ENCODE results near the gene EEF1B2. TPM values are rescaled to one million over a fixed set of nuclear protein-coding genes. Genes with fewer than 3 reads are reported as not detected.

EEF1B2 gene
- total RNA-seq, 1 experiment from 2014 or later = 611 TPM

DNA sequence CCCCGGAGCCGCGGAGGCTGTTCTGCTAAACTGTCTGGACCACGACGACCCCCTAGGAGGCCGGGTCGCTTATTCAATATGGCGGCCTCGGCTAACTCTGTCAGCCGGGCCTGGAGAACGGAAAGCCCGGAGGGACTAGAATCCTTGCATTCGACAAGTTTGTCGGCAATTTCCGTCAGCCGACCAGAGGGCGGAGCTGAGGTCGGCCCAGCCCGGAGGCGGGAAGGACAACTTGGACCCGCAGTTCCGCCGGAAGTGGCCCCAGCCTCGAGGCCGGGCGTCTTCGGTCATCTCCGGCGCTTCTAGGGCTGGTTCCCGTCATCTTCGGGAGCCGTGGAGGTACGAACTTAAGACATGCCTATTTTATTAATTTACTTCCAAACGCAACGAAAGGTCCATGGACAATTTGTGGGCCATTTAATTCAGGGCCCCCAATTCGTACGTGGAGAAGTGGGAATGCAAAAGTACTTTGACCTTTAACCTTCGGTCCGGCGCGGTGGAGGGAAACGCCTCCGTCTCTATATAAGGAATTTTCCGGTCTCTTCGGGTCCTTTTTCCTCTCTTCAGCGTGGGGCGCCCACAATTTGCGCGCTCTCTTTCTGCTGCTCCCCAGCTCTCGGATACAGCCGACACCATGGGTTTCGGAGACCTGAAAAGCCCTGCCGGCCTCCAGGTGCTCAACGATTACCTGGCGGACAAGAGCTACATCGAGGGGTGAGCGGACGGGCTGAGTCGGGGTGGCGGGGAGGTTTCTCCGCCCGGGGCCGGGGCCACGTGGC is at the start of gene EEF1B2, which contains the start of gene NDUFS1 (continued):
- TF ChIP-seq, protein P1, sequence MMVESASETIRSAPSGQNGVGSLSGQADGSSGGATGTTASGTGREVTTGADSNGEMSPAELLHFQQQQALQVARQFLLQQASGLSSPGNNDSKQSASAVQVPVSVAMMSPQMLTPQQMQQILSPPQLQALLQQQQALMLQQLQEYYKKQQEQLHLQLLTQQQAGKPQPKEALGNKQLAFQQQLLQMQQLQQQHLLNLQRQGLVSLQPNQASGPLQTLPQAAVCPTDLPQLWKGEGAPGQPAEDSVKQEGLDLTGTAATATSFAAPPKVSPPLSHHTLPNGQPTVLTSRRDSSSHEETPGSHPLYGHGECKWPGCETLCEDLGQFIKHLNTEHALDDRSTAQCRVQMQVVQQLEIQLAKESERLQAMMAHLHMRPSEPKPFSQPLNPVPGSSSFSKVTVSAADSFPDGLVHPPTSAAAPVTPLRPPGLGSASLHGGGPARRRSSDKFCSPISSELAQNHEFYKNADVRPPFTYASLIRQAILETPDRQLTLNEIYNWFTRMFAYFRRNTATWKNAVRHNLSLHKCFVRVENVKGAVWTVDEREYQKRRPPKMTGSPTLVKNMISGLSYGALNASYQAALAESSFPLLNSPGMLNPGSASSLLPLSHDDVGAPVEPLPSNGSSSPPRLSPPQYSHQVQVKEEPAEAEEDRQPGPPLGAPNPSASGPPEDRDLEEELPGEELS (CRISPR knock-in tag; IDR thresholded peaks at IDR 0.05) = 0 out of 2 replicates have a peak, but pooled peaks have one; percentile 25
- TF ChIP-seq CREM (CRISPR knock-in tag; IDR thresholded peaks at IDR 0.05) (peak; percentile 51; the same call in 1 of the 2 replicates), MYBL2 (CRISPR knock-in tag; IDR thresholded peaks at IDR 0.05) (no peak), TEAD1 (CRISPR knock-in tag; IDR thresholded peaks at IDR 0.05) (peak; percentile 44; the same call in 1 of the 2 replicates)

GRCh38 chr2:206112108-206112507 is 47.6 kb upstream of the EEF1B2 start:
- no peak overlapping the region for H3K4me3 Mint-ChIP-seq
- H3K9me3 Mint-ChIP-seq = peaks cover 15% of the 10 kb centered on the region
- ATAC-seq = no peak
- H3K4me1 Mint-ChIP-seq = no peaks in the 10 kb centered on the region
- ChIA-PET CTCF (interaction anchor here (2.2 kb wide), 1 partner anchor 108 kb away, joined by 6 read pairs; no protein-coding TSS in a partner anchor), POLR2A (no interaction called here)
- TF ChIP-seq ARID4B (CRISPR knock-in tag; IDR thresholded peaks at IDR 0.05; ENCODE audit: borderline replicate concordance) = no peak
- TF ChIP-seq TCF7 (CRISPR knock-in tag; IDR thresholded peaks at IDR 0.05; ENCODE audit: low read depth) = no peak
- TF ChIP-seq, protein P2, sequence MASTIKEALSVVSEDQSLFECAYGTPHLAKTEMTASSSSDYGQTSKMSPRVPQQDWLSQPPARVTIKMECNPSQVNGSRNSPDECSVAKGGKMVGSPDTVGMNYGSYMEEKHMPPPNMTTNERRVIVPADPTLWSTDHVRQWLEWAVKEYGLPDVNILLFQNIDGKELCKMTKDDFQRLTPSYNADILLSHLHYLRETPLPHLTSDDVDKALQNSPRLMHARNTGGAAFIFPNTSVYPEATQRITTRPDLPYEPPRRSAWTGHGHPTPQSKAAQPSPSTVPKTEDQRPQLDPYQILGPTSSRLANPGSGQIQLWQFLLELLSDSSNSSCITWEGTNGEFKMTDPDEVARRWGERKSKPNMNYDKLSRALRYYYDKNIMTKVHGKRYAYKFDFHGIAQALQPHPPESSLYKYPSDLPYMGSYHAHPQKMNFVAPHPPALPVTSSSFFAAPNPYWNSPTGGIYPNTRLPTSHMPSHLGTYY (CRISPR knock-in tag; IDR thresholded peaks at IDR 0.05) = no peak
- TF ChIP-seq ZNF532 (CRISPR knock-in tag; IDR thresholded peaks at IDR 0.05; ENCODE audit: borderline replicate concordance) = no peak
- no peak for TF ChIP-seq CREM (CRISPR knock-in tag; IDR thresholded peaks at IDR 0.05)
- no peak for TF ChIP-seq ZNF138 (CRISPR knock-in tag; conservative IDR thresholded peaks at IDR 0.05)
- no peak for TF ChIP-seq ATF1 (CRISPR knock-in tag; IDR thresholded peaks at IDR 0.05)
- H3K27me3 Mint-ChIP-seq (ENCODE audit: low read depth) = no peaks in the 10 kb centered on the region
- H3K27ac Mint-ChIP-seq = no peak overlapping the region
- peaks cover 26% of the 10 kb centered on the region for H3K36me3 Mint-ChIP-seq
- no peak for DNase-seq (ENCODE audit: low spot score)

All from WTC11 (cell line).